ENCODE results near the gene MUC5B.

- TF ChIP-seq POLR2A (IDR thresholded peaks at IDR 0.05) (no peak), CTCF (IDR thresholded peaks at IDR 0.05) (no peak)
These were observed 12.0 kb downstream of the MUC5B start for GRCh38 chr11:1234771-1235305.

Data from heart left ventricle (tissue), 13 donors.